Bronchial epithelial cell (primary cell): ENCODE results near the gene TEX10. TPM values are rescaled to one million over a fixed set of nuclear protein-coding genes. Genes with fewer than 3 reads are reported as not detected.
A peak's percentile ranks its signal among the peaks of the same experiment; 100 is the strongest.
"Not testable (repeated sequence)": the region's sequence is repeated elsewhere in the genome, so short reads cannot be mapped to it uniquely, and the experiment has no call there.

Source experiments
- DNase-seq: peaks from one replicate; pipeline ENCODE4 v3.0.0-alpha.2; 2010; ENCODE audit warnings: low read depth
- FAIRE-seq: peaks from 2 replicates; lab custom pipeline; 2011; peaks lifted over from hg19 to GRCh38; lab: Jason Lieb, UNC
- H3K27me3 ChIP-seq: 2 replicates; pipeline ENCODE4 v1.5.1; 2011; ENCODE audit warnings: low read length; ENCODE audit not compliant: control insufficient read depth, insufficient read depth
- H3K36me3 ChIP-seq: 2 replicates; pipeline ENCODE4 v1.5.1; 2011; ENCODE audit warnings: low read length; ENCODE audit not compliant: control insufficient read depth, insufficient read depth
- H3K4me3 ChIP-seq: 2 replicates; pipeline ENCODE4 v1.5.1; 2011; ENCODE audit warnings: mild to moderate bottlenecking, low read depth, low read length, control low read depth
- CTCF ChIP-seq: IDR thresholded peaks from 2 replicates; pipeline ENCODE4 v1.5.1; 2011; ENCODE audit warnings: mild to moderate bottlenecking, moderate library complexity, low read length, control low read depth, inconsistent platforms; ENCODE audit not compliant: insufficient read depth, severe bottlenecking
- total RNA-seq: library from RNA; depleted of rRNA; stranded (reverse); fragments of >200 nt; gene quantifications from 2 replicates; pipeline ENCODE4 v1.2.1, GENCODE V29; 2014

Gene TEX10
- total RNA-seq, 1 donor from 2014 or later = 30.0 TPM

GRCh38 chr9:100341889-100342288 lies 10.9 kb downstream of the TEX10 start:
- Histone ChIP-seq H3K27me3 (no peaks in the 10 kb centered on the region), H3K36me3 (peaks cover 5% of the 10 kb centered on the region), H3K4me3 (no peak overlapping the region)
- FAIRE-seq = no peak
- TF ChIP-seq CTCF = no peak
- DNase-seq = no peak

GRCh38 chr9:100340224-100340623 lies 12.5 kb downstream of the TEX10 start:
- no peak for TF ChIP-seq CTCF
- no peaks in the 10 kb centered on the region for H3K27me3 ChIP-seq
- DNase-seq (no peak), FAIRE-seq (no peak)
- peaks cover 2% of the 10 kb centered on the region for H3K36me3 ChIP-seq
- no peak overlapping the region for H3K4me3 ChIP-seq

GRCh38 chr9:100338736-100339135 lies 14.0 kb downstream of the TEX10 start:
- not testable (repeated sequence) for H3K27me3 ChIP-seq, H3K4me3 ChIP-seq, DNase-seq, H3K36me3 ChIP-seq, FAIRE-seq

GRCh38 chr9:100324594-100325200 lies 28.0 kb downstream of the TEX10 start:
- Histone ChIP-seq H3K27me3 (no peaks in the 10 kb centered on the region), H3K36me3 (peaks cover 4% of the 10 kb centered on the region), H3K4me3 (no peak overlapping the region)
- FAIRE-seq (no peak), DNase-seq (peak; percentile 47)
- TF ChIP-seq CTCF = peak; percentile 28

GRCh38 chr9:100322954-100323536 lies 29.7 kb downstream of the TEX10 start:
- Histone ChIP-seq H3K4me3 (no peak overlapping the region), H3K27me3 (no peaks in the 10 kb centered on the region), H3K36me3 (peaks cover 4% of the 10 kb centered on the region)
- peak; percentile 44 for TF ChIP-seq CTCF
- no peak for FAIRE-seq
- DNase-seq = peak; percentile 40

GRCh38 chr9:100317706-100318105 lies 35.0 kb downstream of the TEX10 start:
- FAIRE-seq (no peak), DNase-seq (peak; percentile 45)
- H3K4me3 ChIP-seq = no peak overlapping the region
- H3K27me3 ChIP-seq = no peaks in the 10 kb centered on the region
- TF ChIP-seq CTCF = no peak
- H3K36me3 ChIP-seq = no peaks in the 10 kb centered on the region
